Measurements from ENCODE around the gene LAMTOR2. TPM values are rescaled to one million over a fixed set of nuclear protein-coding genes. Genes with fewer than 3 reads are reported as not detected.

LAMTOR2 gene
- total RNA-seq, 1 experiment from 2014 or later, result 50.6 TPM

DNA sequence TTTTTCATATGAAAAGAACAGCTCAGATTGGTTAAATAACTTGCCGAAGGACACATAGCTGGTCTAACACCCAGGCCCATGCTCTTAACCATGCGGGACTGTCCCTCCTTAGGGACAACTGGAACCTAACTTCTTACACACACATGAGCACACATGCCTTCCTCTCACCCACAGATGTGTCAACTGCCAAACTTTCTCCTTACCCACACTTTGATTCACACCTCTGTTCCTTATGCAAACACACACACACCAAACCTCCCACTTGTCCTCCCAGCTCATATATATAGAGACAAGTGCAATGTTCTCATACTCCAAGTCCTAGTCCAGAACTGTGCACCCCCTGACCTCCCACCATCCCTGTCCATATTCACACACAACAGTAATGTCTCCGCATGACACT is 10.6 kb downstream of the LAMTOR2 start:
- H2BK20ac ChIP-seq (ENCODE audit: low read depth, low read length, poor library complexity, severe bottlenecking), result no peak overlapping the region
- H4K5ac ChIP-seq (ENCODE audit: insufficient read length, low read depth, low read length), result no peak overlapping the region
- H3T11ph ChIP-seq (ENCODE audit: low read length), result no peak overlapping the region
- no peak overlapping the region for H2BK120ac ChIP-seq (ENCODE audit: low read depth, low read length, poor library complexity, severe bottlenecking)
- no peak overlapping the region for H3K9ac ChIP-seq (ENCODE audit: extremely low read depth, insufficient read length, low read length)
- Mint-ChIP-seq H3K4me1 (peaks cover 39 to 60% of the 10 kb centered on the region in 2 experiments), H3K27ac (no peak overlapping the region), H3K36me3 (ENCODE audit: insufficient read depth in 1 of 3, low read depth in 3 of 3) (peaks cover 4 to 23% (median 18%) of the 10 kb centered on the region in 3 experiments; a peak in 6 of 7 replicates), H3K27me3 (ENCODE audit: low read depth) (peaks cover 1% of the 10 kb centered on the region), H3K4me3 (no peak overlapping the region), H3K9me3 (no peaks in the 10 kb centered on the region; a peak in 1 of 5 replicates)
- H3K4ac ChIP-seq (ENCODE audit: low read depth, low read length), result no peak overlapping the region
- no peaks in the 10 kb centered on the region for H4K20me1 ChIP-seq (ENCODE audit: control insufficient read depth, insufficient read depth, insufficient read length)
- no peaks in the 10 kb centered on the region for H3K79me1 ChIP-seq (ENCODE audit: insufficient read depth, low read depth, low read length, poor library complexity, severe bottlenecking)
- no peak overlapping the region for H3K14ac ChIP-seq (ENCODE audit: insufficient read depth, low read length)
- H3K79me2 ChIP-seq (ENCODE audit: insufficient read depth, low read length), result no peaks in the 10 kb centered on the region
- H4K91ac ChIP-seq (ENCODE audit: insufficient read length, low read depth, low read length), result no peak overlapping the region
- no peak overlapping the region for H2BK5ac ChIP-seq (ENCODE audit: insufficient read length, low read length)
- no peak overlapping the region for H3K4me2 ChIP-seq (ENCODE audit: insufficient read depth, insufficient read length, low read length)
- H2BK15ac ChIP-seq (ENCODE audit: low read depth, low read length), result no peak overlapping the region
- no peaks in the 10 kb centered on the region for H3K4me1 ChIP-seq (ENCODE audit: insufficient read depth, low read length)
- no peak overlapping the region for H2AFZ ChIP-seq (ENCODE audit: low read length)
- H3K9me3 ChIP-seq (ENCODE audit: control insufficient read depth, low read depth, low read length), result no peaks in the 10 kb centered on the region
- peaks cover 4% of the 10 kb centered on the region for H3K23me2 ChIP-seq (ENCODE audit: insufficient read length, low read depth, low read length, poor library complexity, severe bottlenecking)
- H3K18ac ChIP-seq (ENCODE audit: insufficient read length, low read depth, low read length), result no peak overlapping the region
- H3K56ac ChIP-seq (ENCODE audit: insufficient read length, low read depth, low read length), result no peak overlapping the region
- TF ChIP-seq, protein P1, sequence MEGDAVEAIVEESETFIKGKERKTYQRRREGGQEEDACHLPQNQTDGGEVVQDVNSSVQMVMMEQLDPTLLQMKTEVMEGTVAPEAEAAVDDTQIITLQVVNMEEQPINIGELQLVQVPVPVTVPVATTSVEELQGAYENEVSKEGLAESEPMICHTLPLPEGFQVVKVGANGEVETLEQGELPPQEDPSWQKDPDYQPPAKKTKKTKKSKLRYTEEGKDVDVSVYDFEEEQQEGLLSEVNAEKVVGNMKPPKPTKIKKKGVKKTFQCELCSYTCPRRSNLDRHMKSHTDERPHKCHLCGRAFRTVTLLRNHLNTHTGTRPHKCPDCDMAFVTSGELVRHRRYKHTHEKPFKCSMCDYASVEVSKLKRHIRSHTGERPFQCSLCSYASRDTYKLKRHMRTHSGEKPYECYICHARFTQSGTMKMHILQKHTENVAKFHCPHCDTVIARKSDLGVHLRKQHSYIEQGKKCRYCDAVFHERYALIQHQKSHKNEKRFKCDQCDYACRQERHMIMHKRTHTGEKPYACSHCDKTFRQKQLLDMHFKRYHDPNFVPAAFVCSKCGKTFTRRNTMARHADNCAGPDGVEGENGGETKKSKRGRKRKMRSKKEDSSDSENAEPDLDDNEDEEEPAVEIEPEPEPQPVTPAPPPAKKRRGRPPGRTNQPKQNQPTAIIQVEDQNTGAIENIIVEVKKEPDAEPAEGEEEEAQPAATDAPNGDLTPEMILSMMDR (conservative IDR thresholded peaks at IDR 0.05), result no peak
- H3K23ac ChIP-seq (ENCODE audit: insufficient read length, low read depth, low read length), result no peak overlapping the region
- WGBS (ENCODE audit: extremely low coverage, insufficient read length, low lambda C conversion rate), result no CpG with 5 or more reads among the region's 3 CpGs
- H4K8ac ChIP-seq (replicated peaks; ENCODE audit: insufficient read length, low read depth, low read length), result no peak overlapping the region
- DNase-seq, result no peak
- H3K27me3 ChIP-seq (ENCODE audit: insufficient read depth, low read length), result no peaks in the 10 kb centered on the region
- no peak overlapping the region for H3K27ac ChIP-seq (ENCODE audit: insufficient read length, low read depth, low read length)
- no peak overlapping the region for H2AK5ac ChIP-seq (ENCODE audit: insufficient read length, low read length)
- H2BK12ac ChIP-seq (ENCODE audit: insufficient read length, low read depth, low read length), result no peak overlapping the region

Measured in H9 (cell line).